EH (cell line): ENCODE measurements around the gene CREBBP.
A peak's percentile ranks its signal among the peaks of the same experiment; 100 is the strongest.
"Not testable (repeated sequence)": the region's sequence is repeated elsewhere in the genome, so short reads cannot be mapped to it uniquely, and the experiment has no call there.

ENCODE experiments used
- DNase-seq: peaks from one replicate; pipeline ENCODE4 v3.0.0-alpha.2; 2015; ENCODE audit warnings: low read depth

CREBBP gene

DNA sequence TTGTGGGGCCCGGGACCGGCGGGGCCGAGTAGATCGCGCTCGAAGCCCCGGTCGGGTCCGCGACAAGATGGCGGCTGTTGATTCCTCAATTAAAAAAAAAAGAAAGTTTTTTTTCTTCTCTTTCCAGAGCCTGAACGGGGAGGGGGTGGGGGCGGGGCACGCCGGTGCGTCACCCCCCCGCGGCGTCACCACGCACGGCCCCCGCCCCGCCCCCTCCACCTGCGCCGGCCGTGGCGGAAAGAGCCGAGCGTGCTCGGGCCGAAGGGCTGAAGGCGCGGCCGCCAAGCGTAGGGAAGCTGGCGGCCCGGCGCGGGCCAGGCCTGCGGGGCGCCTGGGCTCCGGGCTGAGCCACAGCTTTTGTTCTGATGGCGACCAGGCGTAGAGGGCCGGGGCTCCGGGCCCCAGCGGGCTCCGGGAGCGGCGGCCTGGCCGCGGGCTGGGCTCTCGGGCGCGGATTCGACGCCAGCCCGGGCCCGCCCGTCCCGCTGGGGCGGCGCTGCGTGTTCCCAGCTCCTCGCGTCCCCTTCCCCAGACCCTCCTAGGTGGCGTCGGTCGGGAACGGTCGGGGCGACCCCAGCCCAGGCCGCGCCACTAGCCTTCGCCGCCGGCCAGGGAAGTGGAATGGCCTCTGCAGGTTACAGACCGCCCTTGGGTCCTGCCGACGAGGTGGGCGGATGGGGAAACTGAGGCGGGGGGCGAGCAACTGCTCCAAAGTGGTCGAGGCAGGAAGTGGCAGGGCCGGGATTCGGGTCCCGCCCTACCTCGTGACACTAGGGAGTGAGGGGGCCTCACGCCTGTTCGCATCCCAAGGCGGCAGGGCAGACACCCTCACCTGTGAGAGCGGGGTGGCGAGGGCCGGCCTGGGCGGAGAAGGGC is at the start of gene CREBBP:
TSS of gene CREBBP (minus strand) at position 91 of the 876 bp plus-strand sequence. CDS start 797 bp downstream, outside the sequence.
- DNase-seq, result peak; percentile 87

DNA sequence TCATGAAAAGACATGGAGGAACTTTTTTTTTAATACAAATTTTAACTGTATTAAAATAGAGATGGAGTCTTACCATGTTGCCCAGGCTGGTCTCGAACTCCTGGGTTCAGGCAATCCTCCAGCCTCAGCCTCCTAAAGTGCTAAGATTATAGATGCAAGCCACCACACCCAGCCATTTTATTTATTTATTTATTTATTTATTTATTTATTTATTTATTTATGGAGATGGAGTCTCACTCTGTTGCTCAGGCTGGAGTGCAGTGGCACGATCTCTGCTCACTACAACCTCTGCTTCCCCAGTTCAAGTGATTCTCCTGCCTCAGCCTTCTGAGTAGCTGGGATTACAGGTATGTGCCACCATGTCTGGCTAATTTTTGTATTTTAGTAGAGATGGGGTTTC is 46.6 kb upstream of the CREBBP start:
- DNase-seq, result not testable (repeated sequence)

DNA sequence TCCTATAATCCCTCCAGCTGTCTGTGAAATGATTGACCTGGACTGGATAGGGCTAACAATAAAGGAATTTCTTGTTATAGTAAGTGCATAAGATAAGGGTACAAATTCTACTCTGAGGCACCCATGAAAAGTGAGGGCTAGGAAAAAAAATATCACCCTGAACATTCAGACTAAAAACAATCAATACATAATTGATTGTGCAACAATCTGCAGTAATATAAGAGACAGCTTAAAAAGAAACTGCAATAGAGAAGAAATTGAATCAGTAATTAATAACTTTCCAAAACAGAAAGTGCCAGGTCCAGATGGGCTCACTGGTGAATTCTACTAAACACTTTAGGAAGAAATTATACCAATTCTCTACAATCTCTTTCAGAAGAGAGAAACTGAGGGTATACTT is 44.2 kb upstream of the CREBBP start:
- no peak for DNase-seq

DNA sequence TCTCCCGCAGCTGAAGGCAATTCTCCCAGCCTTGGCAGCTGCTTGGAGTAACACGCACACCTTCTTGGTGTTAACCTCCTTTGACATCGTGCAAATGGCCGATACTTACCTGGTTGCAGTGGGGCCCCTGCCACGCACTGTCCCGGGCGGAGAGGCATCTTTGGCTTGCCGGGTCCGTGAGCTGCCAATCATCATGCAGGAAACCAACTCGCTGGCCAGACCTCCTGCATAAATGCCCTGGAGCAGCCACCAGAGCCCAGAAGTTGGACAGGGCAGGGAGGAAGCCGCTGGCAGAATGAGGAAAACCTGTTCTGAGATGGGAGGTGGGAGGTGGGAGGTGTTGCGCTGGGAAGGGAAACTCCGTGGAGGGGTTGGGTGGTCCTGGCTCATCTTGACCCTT is 41.7 kb upstream of the CREBBP start:
- no peak for DNase-seq

DNA sequence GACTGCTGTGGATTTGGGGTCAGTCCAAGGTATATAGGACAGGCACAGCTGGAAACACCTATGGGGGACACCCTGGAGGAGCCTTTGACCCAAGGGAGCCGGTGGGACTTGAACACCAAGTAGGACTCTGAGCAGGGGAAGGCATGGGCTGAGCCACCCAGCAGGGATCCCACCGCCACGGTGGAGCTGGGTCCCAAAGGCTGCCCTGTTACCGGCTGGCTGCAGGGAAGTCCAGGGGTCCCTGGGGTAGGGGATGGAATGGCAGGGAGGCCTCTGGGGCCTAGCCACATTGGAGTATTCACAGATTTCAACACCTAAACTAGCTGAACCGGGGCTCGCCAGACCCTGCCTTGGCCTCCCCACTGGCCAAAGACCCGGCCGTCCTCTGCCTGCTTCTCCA is 39.7 kb upstream of the CREBBP start:
- no peak for DNase-seq

DNA sequence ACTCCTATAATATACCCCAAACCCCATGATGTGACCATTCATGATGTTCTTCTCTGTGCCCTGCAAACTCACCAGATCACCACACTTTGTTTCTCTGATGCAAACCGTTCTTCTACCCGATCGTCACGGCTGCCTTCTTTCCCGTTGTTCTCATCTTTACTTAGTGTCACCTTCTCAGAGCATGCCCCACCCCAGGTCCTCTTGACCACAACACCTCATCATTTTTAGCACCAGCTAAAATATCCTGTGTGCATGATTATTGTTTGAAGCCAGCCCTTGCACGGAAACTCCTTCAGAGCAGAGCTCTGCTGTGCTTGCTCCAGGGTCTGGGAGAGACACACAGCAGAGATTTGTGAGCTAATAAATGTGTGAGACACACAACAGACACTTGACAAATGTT is 38.9 kb upstream of the CREBBP start:
- no peak for DNase-seq

DNA sequence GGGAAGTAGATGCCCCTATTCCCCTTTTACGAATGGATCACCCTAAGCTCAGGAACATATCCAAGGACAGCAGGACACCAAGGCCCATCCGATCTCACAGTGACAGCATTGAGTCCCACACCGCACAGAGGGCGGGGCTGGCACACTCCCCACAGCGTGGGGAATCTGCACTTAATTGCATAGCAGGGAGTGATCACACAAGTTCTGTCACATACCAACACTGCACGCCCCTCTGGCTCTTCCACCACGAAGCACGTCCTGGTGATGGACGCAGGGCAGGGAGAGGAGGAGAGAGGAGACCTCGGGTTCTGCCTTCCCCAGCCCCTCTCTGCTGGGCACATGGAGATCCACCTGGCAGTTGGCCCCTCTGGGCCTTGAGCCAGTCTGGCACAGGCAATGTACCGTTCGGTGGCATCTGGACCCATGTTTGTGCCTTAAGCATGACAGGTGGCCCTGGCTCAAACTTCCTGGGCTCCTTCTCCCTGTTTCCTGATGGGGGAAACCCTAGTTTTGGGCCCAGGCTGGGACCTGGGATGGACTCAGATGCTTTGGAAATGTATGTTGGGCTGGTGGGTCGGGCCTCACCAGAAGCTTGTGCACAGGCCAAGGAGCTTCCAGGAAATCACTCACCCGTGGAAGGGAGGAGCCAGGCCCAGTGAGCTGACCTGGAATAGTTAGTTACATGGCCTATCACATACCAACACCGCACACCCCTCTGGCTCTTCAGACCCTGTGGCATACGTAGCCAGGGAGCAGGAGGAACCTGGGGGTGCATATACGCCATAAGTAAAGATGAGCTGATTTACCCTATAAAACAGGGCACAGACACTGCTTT is 35.1 kb upstream of the CREBBP start:
- no peak for DNase-seq

DNA sequence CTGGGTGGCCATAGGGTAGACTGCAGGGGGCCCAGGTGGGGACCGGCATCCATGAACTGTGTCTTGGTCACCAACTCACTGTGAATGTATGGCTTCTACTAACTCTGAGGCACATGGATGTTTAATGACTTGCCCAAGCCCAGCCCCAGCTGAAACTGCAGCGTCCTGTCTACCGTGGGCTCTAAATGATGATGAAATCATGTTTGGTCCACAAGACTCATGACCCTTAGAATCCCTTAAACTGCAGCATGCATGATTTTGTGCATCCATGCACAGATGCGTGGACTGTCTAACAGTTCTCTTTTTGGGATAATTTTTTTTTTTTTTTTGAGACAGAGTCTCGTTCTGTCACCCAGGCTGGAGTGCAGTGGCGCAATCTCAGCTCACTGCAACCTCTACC is 32.4 kb upstream of the CREBBP start:
- no peak for DNase-seq

DNA sequence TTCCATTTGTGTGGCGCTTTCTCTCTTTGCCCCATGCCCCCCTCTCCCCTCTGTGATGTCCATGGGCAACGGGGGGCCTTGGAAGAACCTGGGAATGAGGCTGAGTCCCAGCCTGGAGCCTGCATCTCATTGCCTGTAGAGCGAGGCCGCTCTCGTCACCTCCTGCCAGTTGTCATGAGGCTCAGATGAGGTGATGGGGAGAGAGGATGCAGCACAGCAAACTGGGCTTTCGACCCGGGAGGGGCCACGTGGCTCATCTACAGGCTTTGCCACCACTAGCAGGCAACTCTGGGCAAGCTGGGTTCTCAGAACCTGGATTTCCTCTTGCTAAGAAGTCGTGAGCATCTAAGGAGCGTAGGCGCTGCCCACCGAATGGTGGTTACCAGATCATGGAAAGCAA is 31.9 kb upstream of the CREBBP start:
- no peak for DNase-seq

DNA sequence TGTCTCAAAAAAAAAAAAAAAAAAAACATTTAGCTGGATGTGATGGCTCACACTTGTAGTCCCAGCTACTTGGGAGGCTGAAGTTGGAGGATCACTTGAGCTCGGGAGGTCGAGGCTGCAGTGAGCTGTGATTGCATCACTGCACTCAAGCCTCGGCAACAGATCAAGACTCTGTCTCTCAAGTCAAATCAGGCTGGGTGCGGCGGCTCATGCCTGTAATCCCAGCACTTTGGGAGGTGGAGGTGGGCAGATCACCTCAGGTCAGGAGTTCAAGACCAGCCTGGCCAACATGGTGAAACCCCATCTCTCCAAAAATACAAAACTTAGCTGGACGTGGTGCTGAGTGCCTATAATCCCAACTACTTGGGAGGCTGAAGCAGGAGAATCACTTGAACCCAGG is 31.2 kb upstream of the CREBBP start:
- DNase-seq, result not testable (repeated sequence)

DNA sequence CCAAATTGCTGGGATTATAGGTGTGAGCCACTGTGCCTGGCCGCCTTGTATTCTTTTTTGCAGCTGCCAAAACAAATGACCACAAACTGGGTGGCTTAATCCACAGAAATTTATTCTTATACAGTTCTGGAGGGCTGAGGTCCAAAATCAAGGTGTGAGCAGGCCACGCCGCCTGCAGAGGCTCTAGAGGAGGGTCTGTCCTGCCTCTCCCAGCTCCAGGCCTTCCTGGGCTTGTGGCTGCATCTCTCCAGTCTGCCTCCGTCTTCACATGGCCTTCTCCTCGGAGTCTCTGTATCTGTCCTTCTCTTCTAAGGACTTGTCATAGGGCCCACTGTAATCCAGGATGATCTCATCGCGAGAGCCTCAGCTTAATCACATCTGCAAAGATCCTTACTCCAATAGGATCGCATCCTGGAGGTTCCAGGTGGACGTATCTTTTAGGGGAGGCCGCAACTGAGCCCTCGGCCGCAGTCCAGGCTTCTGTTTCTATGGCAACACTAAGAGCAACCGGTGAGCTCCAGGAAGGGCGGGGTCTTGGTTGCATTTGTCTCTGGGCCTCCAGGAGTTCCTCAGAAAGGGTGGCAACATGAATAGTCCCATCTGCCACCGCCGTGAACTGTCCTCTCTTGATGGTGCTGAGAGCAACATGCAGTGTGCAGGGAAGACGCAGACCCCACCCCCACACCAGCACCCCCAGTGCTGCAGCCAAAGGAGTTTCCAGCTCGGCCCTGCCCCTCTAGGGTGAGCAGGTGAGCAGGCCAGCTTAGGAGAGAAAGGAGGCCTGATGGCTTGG is 29.5 kb upstream of the CREBBP start:
- DNase-seq, result no peak

DNA sequence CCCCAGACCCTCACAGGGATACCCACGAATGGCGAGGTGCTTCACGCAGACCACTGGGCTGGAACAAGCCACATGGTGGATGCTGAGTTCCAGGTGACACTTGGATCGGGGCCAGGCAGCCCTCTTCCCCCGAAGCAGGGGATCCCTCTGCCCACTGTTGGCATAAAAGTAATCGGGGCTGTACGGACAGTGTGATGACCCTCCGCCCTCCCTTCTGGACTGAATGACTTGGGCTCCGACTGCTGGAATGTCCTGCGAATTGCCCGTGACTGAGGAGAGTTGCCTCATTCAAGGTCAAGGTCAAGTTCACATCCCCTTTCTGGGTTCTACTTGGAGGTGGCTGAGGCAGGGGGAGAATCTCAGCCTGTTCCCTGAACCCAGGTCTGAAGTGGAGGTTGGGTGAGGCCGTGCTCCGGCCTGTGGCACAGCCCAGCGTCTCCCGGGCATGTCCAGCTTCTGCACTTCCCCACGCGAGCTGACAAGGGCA is 28.5 kb upstream of the CREBBP start:
- DNase-seq, result no peak

DNA sequence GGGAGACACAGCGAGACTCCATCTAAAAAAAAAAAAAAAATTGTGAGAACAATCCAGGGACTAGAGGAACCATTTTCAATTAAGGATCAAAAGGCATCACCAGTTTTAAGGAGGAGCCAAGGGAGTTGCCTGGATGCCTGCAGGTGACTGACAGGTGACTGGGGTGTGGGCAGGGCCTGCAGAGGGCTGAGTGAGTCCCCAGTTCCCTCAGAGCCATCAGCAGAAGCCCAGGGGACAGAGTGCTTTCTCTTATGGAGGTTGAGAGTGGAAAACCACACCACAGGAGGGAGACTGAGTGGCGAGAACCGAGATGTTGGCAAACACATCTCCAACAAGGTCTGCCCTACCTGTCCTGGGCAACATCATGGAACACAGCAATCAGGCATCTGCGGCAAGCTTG is 27.1 kb upstream of the CREBBP start:
- DNase-seq, result no peak

DNA sequence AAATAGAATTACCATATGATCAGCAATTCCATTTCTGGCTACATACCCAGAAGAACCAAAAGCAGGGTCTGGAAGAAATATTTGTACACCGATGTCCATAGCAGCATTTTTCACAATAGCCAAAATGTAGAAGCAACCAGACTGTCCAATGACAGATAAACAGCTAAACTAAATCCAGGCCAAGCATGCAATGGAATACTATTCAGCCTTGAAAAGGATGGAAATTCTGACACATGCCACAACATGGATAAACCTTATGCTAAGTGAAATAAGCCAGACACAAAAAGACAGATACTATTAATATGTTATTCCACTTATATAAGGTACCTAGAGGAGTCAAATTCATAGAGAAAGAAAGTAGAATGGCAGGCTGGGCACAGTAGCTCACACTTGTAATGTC is 25.9 kb upstream of the CREBBP start:
- no peak for DNase-seq

DNA sequence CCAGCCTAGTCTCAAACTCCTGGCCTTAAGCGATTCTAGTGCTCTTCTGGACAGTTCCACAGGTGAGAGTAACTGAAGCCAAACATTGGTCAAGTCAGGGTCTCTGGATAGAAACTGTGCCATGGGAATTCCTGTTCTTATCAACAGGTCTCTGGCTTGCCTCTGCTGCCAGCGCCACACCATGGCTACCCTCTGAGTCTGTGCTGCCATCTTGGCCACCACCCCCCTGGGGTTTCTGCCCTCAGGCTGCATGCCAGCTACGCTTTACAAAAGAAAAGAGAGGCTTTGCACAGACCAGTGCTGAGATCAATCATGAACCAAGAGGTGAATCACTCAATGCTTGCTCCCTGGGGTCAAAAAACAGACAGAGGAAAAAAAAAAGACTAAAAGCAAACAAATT is 24.4 kb upstream of the CREBBP start:
- no peak for DNase-seq

DNA sequence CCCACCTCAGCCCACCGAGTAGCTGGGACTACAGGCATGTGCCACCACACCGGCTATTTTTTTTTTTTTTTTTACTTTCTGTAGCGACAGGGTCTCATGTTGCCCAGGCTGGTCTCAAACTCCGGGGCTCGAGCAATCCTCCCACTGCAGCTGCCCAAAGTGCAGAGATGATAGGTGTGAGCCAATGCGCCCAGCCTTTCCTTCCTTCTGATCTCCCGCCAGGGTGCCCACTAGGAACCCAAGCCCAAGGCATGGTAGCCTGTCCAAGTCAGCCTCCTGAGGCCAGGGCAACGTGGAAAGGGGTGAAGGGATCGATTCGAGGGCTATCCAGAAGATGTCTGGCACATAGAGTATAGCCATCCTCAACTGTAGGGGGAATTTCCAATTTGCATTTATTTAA is 9.6 kb upstream of the CREBBP start:
- DNase-seq, result no peak

DNA sequence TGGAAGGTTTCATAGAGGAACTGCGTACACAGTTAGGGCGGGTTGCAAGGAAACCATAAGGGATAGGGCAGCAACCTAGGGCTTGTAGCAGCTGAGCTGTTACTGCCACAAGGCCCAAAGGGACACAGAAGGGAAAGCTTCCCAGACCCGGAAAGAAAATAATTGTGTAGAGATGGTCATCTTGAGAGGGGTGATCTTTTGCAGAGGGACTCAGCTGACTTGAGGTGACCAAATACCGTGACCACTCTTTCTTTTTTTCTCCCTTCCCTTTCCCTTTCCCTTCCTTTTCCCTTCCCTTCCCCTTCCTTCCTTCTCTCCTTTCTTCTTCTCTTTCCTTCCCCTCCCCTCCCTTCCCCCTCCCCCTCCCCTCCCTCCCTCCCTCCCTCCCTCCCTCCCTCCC is 8.5 kb upstream of the CREBBP start:
- DNase-seq, result no peak

DNA sequence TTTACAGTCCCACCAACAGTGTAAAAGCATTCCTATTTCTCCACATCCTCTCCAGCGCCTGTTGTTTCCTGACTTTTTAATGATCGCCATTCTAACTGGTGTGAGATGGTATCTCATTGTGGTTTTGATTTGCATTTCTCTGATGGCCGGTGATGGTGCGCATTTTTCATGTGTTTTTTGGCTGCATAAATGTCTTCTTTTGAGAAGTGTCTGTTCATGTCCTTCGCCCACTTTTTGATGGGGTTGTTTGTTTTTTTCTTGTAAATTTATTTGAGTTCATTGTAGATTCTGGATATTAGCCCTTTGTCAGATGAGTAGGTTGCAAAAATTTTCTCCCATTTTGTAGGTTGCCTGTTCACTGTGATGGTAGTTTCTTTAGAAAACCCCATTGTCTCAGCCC is 5.5 kb upstream of the CREBBP start:
- DNase-seq, result not testable (repeated sequence)

DNA sequence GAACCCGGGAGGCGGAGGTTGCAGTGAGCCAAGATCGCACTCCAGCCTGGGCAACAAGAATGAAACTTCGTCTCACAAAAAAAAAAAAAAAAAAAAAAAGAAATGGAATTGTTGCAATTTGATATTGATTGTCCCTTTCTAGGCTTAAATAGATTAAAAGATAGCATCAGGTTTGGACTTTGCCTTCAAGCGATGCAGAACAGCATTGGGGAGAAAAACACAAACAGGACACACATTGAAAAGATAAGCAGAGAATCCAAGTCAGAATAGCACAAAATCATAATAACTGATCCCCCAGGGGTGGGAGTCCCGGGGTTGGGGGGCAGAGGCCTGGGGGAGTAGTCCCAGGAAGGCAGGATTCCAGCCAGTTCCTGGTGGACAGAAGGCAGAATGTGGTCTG is 3.9 kb upstream of the CREBBP start:
- DNase-seq, result no peak

DNA sequence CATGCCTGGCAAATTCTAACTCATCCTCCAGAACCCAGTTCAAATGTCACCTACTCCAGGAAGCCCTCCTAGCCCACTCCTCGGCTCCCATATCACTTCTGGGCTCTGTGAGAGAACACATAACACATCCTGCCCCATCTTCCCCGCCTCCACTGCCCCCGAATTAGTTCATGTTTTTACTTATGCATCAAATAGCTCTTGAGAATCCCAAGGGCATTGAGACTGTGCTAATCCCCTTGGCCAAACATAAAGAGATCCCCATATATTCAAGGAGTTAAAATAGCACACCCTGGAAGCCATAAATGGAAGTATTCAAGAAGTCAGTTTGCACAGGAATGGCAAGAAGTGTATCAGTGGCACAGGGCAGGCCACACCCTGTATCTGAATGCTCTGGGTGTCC is 2.0 kb upstream of the CREBBP start:
- DNase-seq, result no peak

DNA sequence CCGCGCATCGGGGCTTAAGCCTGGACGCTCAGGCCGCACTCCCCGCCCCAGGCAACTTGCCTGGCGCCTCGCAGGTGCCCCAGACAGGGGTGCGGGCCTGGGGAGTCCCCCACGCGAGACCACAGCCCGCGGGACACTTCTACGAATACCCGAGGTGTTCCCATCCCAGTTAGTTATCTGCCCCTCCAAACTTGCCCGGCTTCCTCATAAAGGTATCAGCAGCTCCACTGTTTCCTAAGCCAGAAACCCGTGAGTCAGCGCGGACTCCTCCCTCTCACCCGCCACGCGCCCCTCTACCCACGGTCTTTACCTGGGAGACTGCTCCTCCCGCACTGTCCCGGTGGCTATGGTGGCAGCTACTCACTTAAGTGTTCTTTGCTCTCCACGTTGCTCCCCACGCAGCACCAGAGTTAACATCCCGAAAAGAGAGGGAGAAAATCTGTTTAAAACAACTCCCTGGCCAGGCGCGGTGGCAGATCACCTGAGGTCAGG is 1.0 kb upstream of the CREBBP start:
- no peak for DNase-seq
